Osteoblast (primary cell): ENCODE results near the gene COL23A1. TPM values are rescaled to one million over a fixed set of nuclear protein-coding genes. Genes with fewer than 3 reads are reported as not detected.
A peak's percentile ranks its signal among the peaks of the same experiment; 100 is the strongest.

ENCODE experiments used
- DNase-seq: peaks from one replicate; pipeline ENCODE4 v3.0.0; 2011; ENCODE audit warnings: low spot score, mixed read lengths; ENCODE audit not compliant: insufficient read length; ENCODE audit errors: missing footprints
- H2AFZ ChIP-seq: 2 replicates; pipeline ENCODE4 v1.6.0; 2011; ENCODE audit warnings: mild to moderate bottlenecking, low read length
- H3K27ac ChIP-seq: 2 replicates; pipeline ENCODE4 v1.5.1; 2011; ENCODE audit warnings: mild to moderate bottlenecking, low read depth, low read length, moderate library complexity
- H3K27me3 ChIP-seq: 2 replicates; pipeline ENCODE4 v1.6.0; 2012; ENCODE audit warnings: mild to moderate bottlenecking, control low read depth, inconsistent platforms, low read length, moderate library complexity; ENCODE audit not compliant: insufficient read depth
- H3K36me3 ChIP-seq: 2 replicates; pipeline ENCODE4 v1.5.1; 2011; ENCODE audit warnings: mild to moderate bottlenecking, low read length, control low read depth, moderate library complexity; ENCODE audit not compliant: insufficient read depth
- H3K4me1 ChIP-seq: 2 replicates; pipeline ENCODE4 v1.5.1; 2011; ENCODE audit warnings: mild to moderate bottlenecking, low read length, control low read depth, moderate library complexity; ENCODE audit not compliant: insufficient read depth
- H3K4me2 ChIP-seq: 2 replicates; pipeline ENCODE4 v1.6.0; 2011; ENCODE audit warnings: mild to moderate bottlenecking, low read length; ENCODE audit not compliant: insufficient read depth
- H3K4me3 ChIP-seq: fragments of 200-600 bp; sonication (generic); 3 replicates; pipeline ENCODE4 v1.5.1; 2012; ENCODE audit warnings: mild to moderate bottlenecking, low read length, inconsistent platforms; ENCODE audit not compliant: insufficient read depth
- H3K79me2 ChIP-seq: 2 replicates; pipeline ENCODE4 v1.6.0; 2012; ENCODE audit warnings: mild to moderate bottlenecking, low read length, control low read depth, inconsistent platforms; ENCODE audit not compliant: insufficient read depth
- H3K9me3 ChIP-seq: 2 replicates; pipeline ENCODE4 v1.5.1; 2011; ENCODE audit warnings: low read depth, low read length, control low read depth
- H4K20me1 ChIP-seq: 2 replicates; pipeline ENCODE4 v1.6.0; 2012; ENCODE audit warnings: mild to moderate bottlenecking, low read length, control low read depth; ENCODE audit not compliant: insufficient read depth
- CTCF ChIP-seq: IDR thresholded peaks from 2 replicates; pipeline ENCODE4 v1.5.1; 2011; ENCODE audit warnings: mild to moderate bottlenecking, low read depth, low read length, moderate library complexity; ENCODE audit errors: extremely low read depth
- total RNA-seq: library from RNA; depleted of rRNA; stranded (reverse); fragments of >200 nt; gene quantifications from 2 replicates; pipeline ENCODE4 v1.2.3, GENCODE V29; 2012

The COL23A1 gene
- total RNA-seq, 1 donor: under 0.01 TPM

DNA sequence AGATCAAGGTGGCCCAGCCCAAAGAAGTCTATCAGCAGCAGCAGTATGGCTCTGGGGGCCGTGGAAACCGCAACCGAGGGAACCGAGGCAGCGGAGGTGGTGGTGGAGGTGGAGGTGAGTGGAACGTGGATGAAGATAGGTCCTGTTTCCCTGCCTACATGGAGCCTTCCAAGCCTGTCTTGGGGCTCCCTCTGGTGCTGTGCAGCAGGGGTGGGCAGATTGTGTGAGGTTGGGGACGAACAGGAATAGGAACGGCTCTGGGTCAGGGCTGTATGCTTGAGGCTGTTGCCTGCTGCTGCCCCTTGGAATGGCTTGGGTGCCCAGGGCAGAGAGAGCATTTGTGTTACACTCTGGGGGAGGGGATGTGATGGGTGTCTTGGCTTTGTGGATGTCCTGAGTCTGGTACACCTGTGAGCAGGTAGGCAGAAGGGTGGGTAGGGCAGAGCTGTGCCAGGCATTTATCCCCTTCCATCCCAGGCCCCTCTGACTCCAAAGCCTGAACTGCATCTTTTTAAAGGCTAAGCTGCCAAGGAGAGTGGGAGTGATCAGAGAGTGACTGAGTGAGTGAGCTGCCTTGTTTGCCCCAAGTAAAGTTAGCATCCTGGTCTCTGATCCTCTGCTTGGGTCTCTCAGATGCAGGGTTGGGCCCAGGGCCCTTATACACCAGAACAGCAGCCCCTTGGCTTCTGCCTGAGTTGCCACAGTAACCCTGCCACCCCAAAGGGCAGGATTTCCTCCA is 380.7 kb downstream of the COL23A1 start:
- no peak for DNase-seq
- peaks cover 75% of the 10 kb centered on the region for H4K20me1 ChIP-seq
- H3K4me3 ChIP-seq: no peak overlapping the region
- H3K4me1 ChIP-seq: peaks cover 23% of the 10 kb centered on the region
- H3K4me2 ChIP-seq: no peak overlapping the region
- peaks cover 88% of the 10 kb centered on the region for H3K36me3 ChIP-seq
- H3K79me2 ChIP-seq: peaks cover 55% of the 10 kb centered on the region
- no peak overlapping the region for H3K27ac ChIP-seq
- H3K9me3 ChIP-seq: no peaks in the 10 kb centered on the region
- TF ChIP-seq CTCF: no peak
- H3K27me3 ChIP-seq: no peaks in the 10 kb centered on the region
- no peak overlapping the region for H2AFZ ChIP-seq

GRCh38 chr5:178208540-178209227 is 381.5 kb downstream of the COL23A1 start:
- H3K9me3 ChIP-seq: no peaks in the 10 kb centered on the region
- no peak overlapping the region for H2AFZ ChIP-seq
- TF ChIP-seq CTCF: peak; percentile 30
- no peak overlapping the region for H3K4me2 ChIP-seq
- no peak overlapping the region for H3K4me3 ChIP-seq
- H3K27ac ChIP-seq: no peak overlapping the region
- no peaks in the 10 kb centered on the region for H3K27me3 ChIP-seq
- peaks cover 60% of the 10 kb centered on the region for H3K79me2 ChIP-seq
- H3K4me1 ChIP-seq: peaks cover 27% of the 10 kb centered on the region
- peaks cover 75% of the 10 kb centered on the region for H4K20me1 ChIP-seq
- peaks cover 80% of the 10 kb centered on the region for H3K36me3 ChIP-seq
- DNase-seq: peak; percentile 85

DNA sequence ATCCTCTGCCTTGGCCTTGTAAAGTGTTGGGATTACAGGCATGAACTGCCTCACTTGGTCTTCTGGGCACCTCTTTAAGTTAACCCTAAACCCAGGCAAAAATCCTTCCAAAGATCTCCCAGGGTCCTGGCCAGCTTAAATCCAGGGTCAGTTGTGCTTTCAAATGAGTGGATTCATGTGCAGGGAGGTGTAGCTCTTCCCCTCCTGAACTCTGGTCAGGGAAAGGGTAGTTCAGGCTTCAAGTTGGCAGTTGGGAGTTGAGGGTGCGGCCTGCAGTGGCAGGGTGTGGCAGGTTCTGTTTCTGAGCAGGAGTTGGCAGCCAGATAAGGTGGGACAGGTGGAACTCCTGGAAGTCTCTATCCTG is 382.3 kb downstream of the COL23A1 start:
- no peak for DNase-seq
- no peak for TF ChIP-seq CTCF
- peak overlapping the region; percentile 20 for H3K4me2 ChIP-seq
- H3K27ac ChIP-seq: no peak overlapping the region
- H3K27me3 ChIP-seq: no peaks in the 10 kb centered on the region
- peaks cover 27% of the 10 kb centered on the region for H3K4me1 ChIP-seq
- peaks cover 69% of the 10 kb centered on the region for H4K20me1 ChIP-seq
- H3K79me2 ChIP-seq: peaks cover 60% of the 10 kb centered on the region
- no peak overlapping the region for H3K4me3 ChIP-seq
- H2AFZ ChIP-seq: no peak overlapping the region
- peaks cover 72% of the 10 kb centered on the region for H3K36me3 ChIP-seq
- H3K9me3 ChIP-seq: no peaks in the 10 kb centered on the region

DNA sequence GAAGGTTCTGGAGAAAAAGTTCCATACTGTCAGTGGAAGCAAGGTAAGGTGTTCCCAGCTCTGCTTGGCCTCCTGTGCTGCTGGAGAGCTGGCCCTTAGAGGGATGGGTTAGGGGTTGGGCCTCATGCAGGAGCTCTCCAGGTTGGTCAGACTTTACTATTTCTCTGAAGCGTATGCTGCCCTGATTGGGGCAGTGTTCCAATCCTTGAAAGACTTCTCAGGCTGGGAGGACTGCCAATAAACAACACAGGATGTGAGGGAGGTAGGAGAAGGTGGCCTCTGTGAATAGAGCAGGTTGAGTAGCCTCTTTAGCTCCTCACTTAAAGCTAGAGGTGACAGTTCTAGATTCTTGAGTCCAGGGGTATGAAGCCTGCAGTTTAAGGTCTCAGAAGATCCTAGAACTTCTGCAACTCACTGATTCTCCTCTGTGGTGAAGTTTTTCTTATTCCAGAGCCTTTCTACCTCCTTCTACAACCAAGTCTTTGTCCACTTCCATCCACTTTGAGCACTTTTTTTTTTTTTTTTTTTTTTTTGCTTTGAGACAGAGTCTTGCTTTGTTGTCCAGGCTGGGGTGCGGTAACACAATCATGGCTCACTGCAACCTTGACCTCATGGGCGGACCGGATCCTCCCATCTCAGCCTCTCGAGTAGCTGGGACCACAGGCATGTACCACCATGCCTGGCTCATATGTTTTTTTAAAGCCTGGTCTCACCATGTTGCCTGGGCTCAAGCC is 382.8 kb downstream of the COL23A1 start:
- peak; percentile 82 for DNase-seq
- Histone ChIP-seq H4K20me1 (peaks cover 65% of the 10 kb centered on the region), H3K4me2 (peak overlapping the region; percentile 88), H3K4me3 (peak overlapping the region; percentile 81), H3K79me2 (peaks cover 60% of the 10 kb centered on the region), H2AFZ (no peak overlapping the region), H3K27ac (peak overlapping the region; percentile 51), H3K4me1 (peaks cover 27% of the 10 kb centered on the region), H3K9me3 (no peaks in the 10 kb centered on the region), H3K27me3 (no peaks in the 10 kb centered on the region), H3K36me3 (peaks cover 67% of the 10 kb centered on the region)
- TF ChIP-seq CTCF: no peak
